Effector memory CD4-positive, alpha-beta T cell (primary cell): ENCODE data around the gene ATP1B1.

Source experiments
- DNase-seq, 3 donors: peaks; one replicate each; pipeline ENCODE4 v3.0.0-alpha.2; 2020
- H3K27ac ChIP-seq: 2 replicates; pipeline ENCODE4 v1.7.0; 2013; ENCODE audit warnings: mild to moderate bottlenecking, low read length, moderate library complexity; ENCODE audit not compliant: insufficient read depth, poor library complexity, severe bottlenecking
- H3K27me3 ChIP-seq: replicated peaks from 2 replicates; pipeline ENCODE4 v1.7.0; 2013; ENCODE audit warnings: mild to moderate bottlenecking, low read length; ENCODE audit not compliant: insufficient read depth, control insufficient read depth, poor library complexity, severe bottlenecking
- H3K36me3 ChIP-seq: 2 replicates; pipeline ENCODE4 v1.7.0; 2013; ENCODE audit warnings: mild to moderate bottlenecking, low read length, moderate library complexity; ENCODE audit not compliant: control insufficient read depth, insufficient read depth
- H3K4me1 ChIP-seq: 2 replicates; pipeline ENCODE4 v1.7.0; 2013; ENCODE audit warnings: low read length, mild to moderate bottlenecking; ENCODE audit not compliant: control insufficient read depth, insufficient read depth, poor library complexity, severe bottlenecking
- H3K4me3 ChIP-seq: 2 replicates; pipeline ENCODE4 v1.7.0; 2013; ENCODE audit warnings: low read length, low read depth, mild to moderate bottlenecking; ENCODE audit not compliant: insufficient read depth, poor library complexity, severe bottlenecking
- H3K9me3 ChIP-seq: 2 replicates; pipeline ENCODE4 v1.7.0; 2013; ENCODE audit warnings: mild to moderate bottlenecking, low read length, moderate library complexity; ENCODE audit not compliant: control insufficient read depth

Gene ATP1B1

DNA sequence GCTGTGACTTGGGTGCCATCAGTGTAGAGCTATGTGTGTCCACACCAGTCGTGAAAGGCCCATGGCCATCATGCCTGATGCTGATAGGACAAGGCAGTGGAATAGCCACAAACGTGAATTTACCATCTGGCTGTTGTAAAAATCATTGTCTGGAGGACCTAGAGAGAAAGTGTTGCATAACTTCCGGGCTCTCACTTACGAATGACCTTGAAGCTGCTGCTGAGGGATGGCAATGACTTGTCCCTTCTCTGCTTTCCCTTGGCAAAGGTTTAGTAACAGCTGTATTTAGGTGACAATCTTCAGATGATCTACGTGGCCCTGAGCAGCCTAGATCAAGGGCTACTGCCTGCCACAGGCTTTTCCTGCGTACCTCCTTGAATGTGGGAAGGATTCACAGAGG lies 5.8 kb downstream of the ATP1B1 start:
- Histone ChIP-seq H3K9me3 (no peaks in the 10 kb centered on the region), H3K4me3 (no peak overlapping the region), H3K36me3 (no peaks in the 10 kb centered on the region), H3K27ac (no peak overlapping the region), H3K4me1 (peaks cover 5% of the 10 kb centered on the region), H3K27me3 (no peaks in the 10 kb centered on the region)
- no peak for DNase-seq

GRCh38 chr1:169113613-169114119 lies 7.2 kb downstream of the ATP1B1 start:
- peaks cover 3% of the 10 kb centered on the region for H3K4me1 ChIP-seq
- H3K36me3 ChIP-seq = no peaks in the 10 kb centered on the region
- no peaks in the 10 kb centered on the region for H3K9me3 ChIP-seq
- no peaks in the 10 kb centered on the region for H3K27me3 ChIP-seq
- H3K4me3 ChIP-seq = no peak overlapping the region
- no peak overlapping the region for H3K27ac ChIP-seq
- no peak for DNase-seq

DNA sequence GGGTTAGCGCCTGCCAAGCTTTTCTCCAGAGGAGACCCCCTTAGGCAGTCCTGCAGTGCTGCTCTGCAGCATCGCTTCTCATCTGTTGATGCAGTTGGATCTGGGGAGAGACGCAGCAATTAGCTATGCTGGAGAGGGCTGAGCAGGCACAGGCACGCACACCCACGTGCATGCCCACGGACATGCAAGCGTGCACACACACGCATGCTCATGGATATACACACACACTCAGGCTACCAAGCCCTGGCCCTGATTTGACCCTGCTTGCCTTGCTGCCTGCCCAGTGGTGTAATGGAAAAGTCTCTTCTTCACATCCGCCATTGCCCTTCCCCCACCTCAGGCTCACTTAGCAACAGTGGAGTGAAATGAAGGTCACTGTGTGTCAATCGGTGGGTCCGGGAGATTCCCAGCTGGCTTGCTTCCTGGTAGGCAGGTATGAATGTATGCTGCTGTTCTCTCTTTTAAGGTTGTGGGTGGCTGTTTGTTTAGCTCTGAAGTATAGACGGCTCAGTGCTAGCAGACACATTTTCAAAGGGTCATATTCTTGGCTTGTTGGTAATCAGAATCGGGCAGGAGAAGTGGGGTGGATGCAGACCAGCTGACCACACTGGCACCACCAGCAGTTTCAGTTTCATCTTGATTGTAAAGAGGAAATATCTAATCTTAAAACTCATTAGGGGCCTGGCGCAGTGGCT lies 9.5 kb downstream of the ATP1B1 start:
- Histone ChIP-seq H3K36me3 (no peaks in the 10 kb centered on the region), H3K27ac (no peak overlapping the region), H3K4me3 (no peak overlapping the region), H3K27me3 (no peaks in the 10 kb centered on the region), H3K4me1 (no peaks in the 10 kb centered on the region), H3K9me3 (no peaks in the 10 kb centered on the region)
- no peak for DNase-seq

- Histone ChIP-seq H3K4me3 (no peak overlapping the region), H3K9me3 (no peaks in the 10 kb centered on the region), H3K4me1 (no peaks in the 10 kb centered on the region), H3K27ac (no peak overlapping the region), H3K27me3 (no peaks in the 10 kb centered on the region), H3K36me3 (no peaks in the 10 kb centered on the region)
- DNase-seq = no peak
These were observed 10.5 kb downstream of the ATP1B1 start for GRCh38 chr1:169117014-169117413.

- Histone ChIP-seq H3K36me3 (no peaks in the 10 kb centered on the region), H3K9me3 (no peaks in the 10 kb centered on the region), H3K27ac (no peak overlapping the region), H3K27me3 (no peaks in the 10 kb centered on the region), H3K4me1 (no peaks in the 10 kb centered on the region), H3K4me3 (no peak overlapping the region)
- DNase-seq = no peak
These were observed 11.1 kb downstream of the ATP1B1 start for GRCh38 chr1:169117599-169117998.

GRCh38 chr1:169118227-169118626 lies 11.7 kb downstream of the ATP1B1 start:
- H3K27me3 ChIP-seq = no peaks in the 10 kb centered on the region
- no peaks in the 10 kb centered on the region for H3K9me3 ChIP-seq
- DNase-seq = no peak
- H3K36me3 ChIP-seq = no peaks in the 10 kb centered on the region
- no peak overlapping the region for H3K4me3 ChIP-seq
- H3K4me1 ChIP-seq = no peaks in the 10 kb centered on the region
- H3K27ac ChIP-seq = no peak overlapping the region

- DNase-seq = no peak
- Histone ChIP-seq H3K9me3 (no peaks in the 10 kb centered on the region), H3K27me3 (no peaks in the 10 kb centered on the region), H3K36me3 (no peaks in the 10 kb centered on the region), H3K27ac (no peak overlapping the region), H3K4me1 (no peaks in the 10 kb centered on the region), H3K4me3 (no peak overlapping the region)
These were observed 12.9 kb downstream of the ATP1B1 start for GRCh38 chr1:169119405-169119804.

DNA sequence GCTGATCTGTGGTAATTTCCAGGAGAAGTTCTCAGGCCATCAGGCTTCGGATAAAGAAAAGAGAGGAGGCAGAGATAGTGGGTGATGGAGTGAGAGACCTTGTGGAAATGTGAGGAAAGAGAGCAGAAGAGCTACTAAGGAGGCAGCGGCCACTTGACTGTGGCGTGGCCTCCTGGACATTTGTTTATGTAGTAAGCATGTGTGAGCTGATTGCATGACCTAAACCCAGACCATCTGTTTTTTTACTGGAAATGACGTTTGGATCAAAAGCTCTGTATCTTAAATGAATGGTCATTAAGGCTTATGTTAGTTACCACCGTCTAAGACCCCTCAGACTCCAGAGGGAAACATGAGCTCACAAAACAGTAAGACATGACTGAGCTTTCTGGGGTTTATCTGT lies 13.6 kb downstream of the ATP1B1 start:
- Histone ChIP-seq H3K36me3 (no peaks in the 10 kb centered on the region), H3K9me3 (no peaks in the 10 kb centered on the region), H3K4me1 (no peaks in the 10 kb centered on the region), H3K4me3 (no peak overlapping the region), H3K27me3 (no peaks in the 10 kb centered on the region), H3K27ac (no peak overlapping the region)
- DNase-seq = no peak

- no peaks in the 10 kb centered on the region for H3K36me3 ChIP-seq
- no peak overlapping the region for H3K4me3 ChIP-seq
- no peak for DNase-seq
- H3K4me1 ChIP-seq = no peaks in the 10 kb centered on the region
- H3K27ac ChIP-seq = no peak overlapping the region
- no peaks in the 10 kb centered on the region for H3K27me3 ChIP-seq
- H3K9me3 ChIP-seq = no peaks in the 10 kb centered on the region
These were observed 14.8 kb downstream of the ATP1B1 start for GRCh38 chr1:169121146-169121923.

DNA sequence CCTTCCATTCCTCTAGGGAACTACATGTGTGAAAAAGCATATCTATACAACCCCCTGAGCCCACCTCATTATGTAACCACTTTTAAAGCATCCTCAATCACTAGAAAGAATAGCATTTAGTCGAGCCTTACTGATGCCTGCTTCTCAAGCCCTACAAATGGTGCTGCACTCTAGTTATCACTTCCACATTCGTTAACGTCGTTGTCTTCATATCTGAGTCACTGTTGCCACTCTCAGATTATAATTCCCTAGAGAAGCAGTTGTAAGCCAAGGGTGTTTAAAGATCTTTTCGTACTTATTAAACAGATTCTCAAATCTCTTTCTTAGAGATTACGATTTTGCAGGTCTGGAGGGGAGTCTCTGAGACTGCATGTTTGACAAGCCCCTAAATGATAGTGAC lies 16.5 kb downstream of the ATP1B1 start:
- DNase-seq = no peak
- Histone ChIP-seq H3K27me3 (no peaks in the 10 kb centered on the region), H3K27ac (no peak overlapping the region), H3K9me3 (no peaks in the 10 kb centered on the region), H3K36me3 (no peaks in the 10 kb centered on the region), H3K4me3 (no peak overlapping the region), H3K4me1 (no peaks in the 10 kb centered on the region)
